Measurements from ENCODE around the gene CDH4. TPM values are rescaled to one million over a fixed set of nuclear protein-coding genes. Genes with fewer than 3 reads are reported as not detected.

The CDH4 gene
- total RNA-seq, 2 donors from 2014 or later = not detected

- no peaks in the 10 kb centered on the region for H3K4me1 ChIP-seq (ENCODE audit: control insufficient read depth in 1 of 2, low read depth in 2 of 2)
- TF ChIP-seq CTCF (IDR thresholded peaks at IDR 0.05) = no peak
- H3K27me3 ChIP-seq (replicated peaks; ENCODE audit: insufficient read depth) = no peaks in the 10 kb centered on the region
- ATAC-seq (ENCODE audit: insufficient number of reproducible peaks, low FRiP score, low read depth) = no peak
- no peak overlapping the region for H3K4me3 ChIP-seq
- DNase-seq (ENCODE audit: low spot score) = no peak
- no peaks in the 10 kb centered on the region for H3K9me3 ChIP-seq
- no peaks in the 10 kb centered on the region for H3K36me3 ChIP-seq
- H3K27ac ChIP-seq = no peak overlapping the region
Observed at GRCh38 chr20:61772828-61773631, 521.0 kb downstream of the CDH4 start.

GRCh38 chr20:61773926-61774587 is 522.0 kb downstream of the CDH4 start:
- Histone ChIP-seq H3K27me3 (replicated peaks; ENCODE audit: insufficient read depth) (no peaks in the 10 kb centered on the region), H3K36me3 (no peaks in the 10 kb centered on the region), H3K4me1 (ENCODE audit: control insufficient read depth in 1 of 2, low read depth in 2 of 2) (no peaks in the 10 kb centered on the region), H3K9me3 (no peaks in the 10 kb centered on the region), H3K4me3 (no peak overlapping the region), H3K27ac (no peak overlapping the region)
- no peak for TF ChIP-seq CTCF (IDR thresholded peaks at IDR 0.05)
- no peak for DNase-seq (ENCODE audit: low spot score)
- no peak for ATAC-seq (ENCODE audit: insufficient number of reproducible peaks, low FRiP score, low read depth)

GRCh38 chr20:61775423-61775822 is 523.4 kb downstream of the CDH4 start:
- Histone ChIP-seq H3K4me3 (no peak overlapping the region), H3K36me3 (no peaks in the 10 kb centered on the region), H3K4me1 (ENCODE audit: control insufficient read depth in 1 of 2, low read depth in 2 of 2) (no peaks in the 10 kb centered on the region), H3K27me3 (replicated peaks; ENCODE audit: insufficient read depth) (no peaks in the 10 kb centered on the region), H3K9me3 (no peaks in the 10 kb centered on the region), H3K27ac (no peak overlapping the region)
- no peak for TF ChIP-seq CTCF (IDR thresholded peaks at IDR 0.05)
- DNase-seq (ENCODE audit: low spot score) (no peak), ATAC-seq (ENCODE audit: insufficient number of reproducible peaks, low FRiP score, low read depth) (no peak)

- Histone ChIP-seq H3K4me3 (no peak overlapping the region), H3K9me3 (peaks cover 2% of the 10 kb centered on the region), H3K27ac (no peak overlapping the region), H3K4me1 (ENCODE audit: control insufficient read depth in 1 of 2, low read depth in 2 of 2) (no peaks in the 10 kb centered on the region), H3K27me3 (replicated peaks; ENCODE audit: insufficient read depth) (no peaks in the 10 kb centered on the region), H3K36me3 (no peaks in the 10 kb centered on the region)
- ATAC-seq (ENCODE audit: insufficient number of reproducible peaks, low FRiP score, low read depth) (no peak), DNase-seq (ENCODE audit: low spot score) (no peak)
- TF ChIP-seq CTCF (IDR thresholded peaks at IDR 0.05) = no peak
Observed at GRCh38 chr20:61776491-61777075, 524.5 kb downstream of the CDH4 start.

- ATAC-seq (ENCODE audit: insufficient number of reproducible peaks, low FRiP score, low read depth) = no peak
- no peak for DNase-seq (ENCODE audit: low spot score)
- H3K4me1 ChIP-seq (ENCODE audit: control insufficient read depth in 1 of 2, low read depth in 2 of 2) = no peaks in the 10 kb centered on the region
Observed at GRCh38 chr20:61777773-61778494, 525.9 kb downstream of the CDH4 start.

More at GRCh38 chr20:61777773-61778494, 525.9 kb downstream of the CDH4 start:
- H3K27ac ChIP-seq = no peak overlapping the region
- H3K9me3 ChIP-seq = peaks cover 9% of the 10 kb centered on the region
- no peaks in the 10 kb centered on the region for H3K27me3 ChIP-seq (replicated peaks; ENCODE audit: insufficient read depth)
- TF ChIP-seq CTCF (IDR thresholded peaks at IDR 0.05) = no peak
- H3K4me3 ChIP-seq = no peak overlapping the region
- H3K36me3 ChIP-seq = no peaks in the 10 kb centered on the region
